NCI-H187 (cell line): ENCODE data around the gene CRLF2.
"Not testable (repeated sequence)": the region's sequence is repeated elsewhere in the genome, so short reads cannot be mapped to it uniquely, and the experiment has no call there.

ENCODE experiments used
- DNase-seq, 2 experiments: peaks; one replicate each; lab custom pipeline; 2025; lab: John Stamatoyannopoulos, UW

Gene CRLF2

DNA sequence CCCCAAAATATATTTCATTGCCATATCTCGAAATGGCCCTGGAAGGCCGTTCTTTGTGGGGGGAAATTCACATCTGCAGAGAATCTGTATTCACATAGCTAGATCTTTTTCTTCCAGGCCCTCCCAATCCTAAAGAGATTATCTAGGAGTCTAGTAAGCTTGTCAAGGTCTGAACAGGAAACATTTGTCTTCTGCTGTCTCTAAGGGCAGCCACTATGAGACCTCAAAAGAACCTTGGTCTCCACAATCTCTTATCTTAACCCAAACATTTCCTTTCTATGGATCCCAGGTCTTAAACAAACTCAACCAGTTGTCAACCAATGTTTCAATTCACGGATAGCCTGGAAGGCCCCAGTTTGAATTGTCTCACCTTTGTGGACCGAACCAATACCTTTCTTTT lies 45.0 kb downstream of the CRLF2 start:
- no peak for DNase-seq

DNA sequence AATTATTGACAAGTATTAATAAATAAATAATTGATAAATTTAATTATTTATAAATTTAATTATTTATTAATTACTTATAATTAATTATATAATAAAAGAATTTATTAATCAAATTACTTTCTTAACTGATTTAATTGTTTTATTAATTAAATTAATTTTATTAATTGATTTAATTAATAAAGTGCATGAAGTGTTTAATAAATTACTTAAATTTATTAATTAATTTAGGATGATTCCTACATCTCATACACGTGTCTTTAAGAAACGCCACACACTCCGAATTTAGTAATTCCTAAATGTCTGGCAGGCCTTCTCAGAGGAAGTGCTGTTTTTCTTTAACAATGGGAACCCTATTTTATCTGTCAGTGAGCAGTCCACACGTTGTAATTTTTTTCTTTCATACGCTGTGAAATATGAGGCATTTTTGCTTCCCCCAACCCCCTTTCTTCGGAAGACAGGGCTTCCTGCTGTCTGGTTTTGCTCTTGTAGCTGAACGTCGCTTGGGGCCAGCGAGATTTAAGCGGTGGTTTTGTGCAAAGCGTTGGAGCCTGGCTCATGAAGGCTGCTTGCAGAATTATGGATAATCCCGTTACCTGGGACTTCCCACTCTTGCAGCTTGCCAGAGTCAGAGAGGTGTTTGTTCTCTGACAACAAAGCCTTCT lies 46.8 kb downstream of the CRLF2 start:
- no peak for DNase-seq

DNA sequence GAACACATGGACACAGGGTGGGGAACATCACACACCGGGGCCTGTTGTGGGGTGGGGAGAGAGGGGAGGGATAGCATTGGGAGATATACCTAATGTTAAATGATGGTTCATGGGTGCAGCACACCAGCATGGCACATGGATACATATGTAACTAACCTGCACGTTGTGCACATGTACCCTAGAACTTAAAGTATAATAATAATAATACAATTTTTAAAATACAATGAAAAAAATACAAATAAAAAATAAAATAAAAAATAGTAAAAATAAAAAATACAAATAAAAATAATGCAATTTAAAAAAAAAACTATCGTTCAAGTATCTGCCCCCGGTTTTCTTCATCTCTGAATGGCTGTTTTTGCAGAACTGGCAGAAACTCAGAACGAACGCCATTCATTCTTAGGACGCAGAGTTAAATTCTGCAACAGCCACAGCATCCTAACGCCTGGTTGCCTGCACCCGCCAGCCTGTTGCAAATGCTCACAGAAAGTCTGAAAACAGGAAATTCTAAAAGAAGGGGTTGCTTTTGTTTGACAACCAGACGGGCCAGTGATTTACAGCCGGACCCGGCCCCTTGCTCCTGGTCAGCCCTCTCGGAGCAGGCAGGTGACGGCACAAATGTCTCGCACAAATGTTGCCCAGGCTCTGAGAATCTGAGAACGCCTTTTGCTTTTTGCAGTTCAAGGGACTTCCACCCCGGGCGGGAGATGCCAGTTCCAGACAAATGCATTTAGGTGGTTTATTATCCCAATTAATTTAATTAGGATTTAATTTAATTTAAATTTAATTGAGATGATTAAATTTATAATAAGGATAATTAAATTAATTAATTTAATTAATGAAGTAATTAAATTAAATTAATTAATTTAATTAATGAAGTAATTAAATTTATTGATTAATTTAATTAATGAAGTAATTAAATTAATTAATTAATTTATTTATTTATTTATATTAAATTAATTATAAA lies 47.8 kb downstream of the CRLF2 start:
- DNase-seq = no peak

DNA sequence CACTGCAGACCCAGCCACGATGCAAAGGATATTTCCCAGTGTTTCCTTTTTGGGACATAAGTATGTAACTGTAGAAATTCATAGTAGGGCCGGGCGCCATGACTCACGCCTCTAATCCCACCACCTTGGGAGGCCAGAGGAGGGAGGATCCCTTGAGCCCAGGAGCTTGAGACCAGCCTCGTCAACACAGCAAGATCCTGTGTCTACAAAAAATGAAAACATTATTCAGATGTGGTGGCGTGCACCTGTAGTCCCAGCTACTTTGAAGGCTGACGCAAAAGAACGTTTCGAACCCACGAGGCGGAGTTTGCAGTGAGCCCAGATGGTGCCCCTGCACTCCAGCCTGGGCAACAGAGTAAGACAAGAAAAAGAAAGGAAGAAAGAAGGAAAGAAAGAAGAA lies 49.2 kb downstream of the CRLF2 start:
- DNase-seq = no peak

DNA sequence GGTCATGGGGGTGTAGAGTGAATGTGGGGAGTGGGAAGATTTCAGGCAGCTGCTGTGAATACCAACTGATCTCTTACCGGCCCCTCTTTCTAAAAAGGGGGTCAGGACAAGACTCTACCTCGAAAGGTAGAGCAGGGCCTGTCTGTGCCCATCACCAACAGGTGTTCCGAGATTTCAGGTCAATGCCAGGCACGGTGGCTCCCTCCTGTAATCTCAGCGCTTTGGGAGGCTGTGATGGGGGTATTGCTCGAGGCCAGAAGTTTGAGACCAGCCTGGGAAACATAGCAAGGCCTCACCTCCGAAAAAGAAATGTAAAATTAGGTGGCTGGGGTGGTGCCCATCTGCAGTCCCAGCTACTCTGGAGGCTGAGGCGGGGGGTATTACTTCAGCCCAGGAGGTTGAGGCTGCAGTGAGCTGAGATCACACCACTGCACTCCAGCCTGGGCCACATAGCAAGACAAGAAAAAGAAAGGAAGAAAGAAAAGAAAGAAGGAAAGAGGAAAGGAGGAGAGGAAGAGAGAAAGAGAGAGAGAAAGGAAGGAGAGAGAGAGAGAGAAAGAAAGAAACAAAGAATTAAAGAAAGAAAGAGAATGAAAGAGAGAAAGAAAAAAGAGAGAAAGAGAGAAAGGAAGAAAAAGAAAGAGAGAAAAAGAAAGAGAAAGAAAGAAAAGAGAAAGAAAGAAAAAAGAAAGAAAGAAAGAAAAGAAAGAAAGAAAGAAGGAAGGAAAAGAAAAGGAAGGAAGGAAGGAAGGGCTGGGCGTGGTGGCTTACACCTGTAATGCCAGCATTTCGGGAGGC lies 50.1 kb downstream of the CRLF2 start:
- no peak for DNase-seq

DNA sequence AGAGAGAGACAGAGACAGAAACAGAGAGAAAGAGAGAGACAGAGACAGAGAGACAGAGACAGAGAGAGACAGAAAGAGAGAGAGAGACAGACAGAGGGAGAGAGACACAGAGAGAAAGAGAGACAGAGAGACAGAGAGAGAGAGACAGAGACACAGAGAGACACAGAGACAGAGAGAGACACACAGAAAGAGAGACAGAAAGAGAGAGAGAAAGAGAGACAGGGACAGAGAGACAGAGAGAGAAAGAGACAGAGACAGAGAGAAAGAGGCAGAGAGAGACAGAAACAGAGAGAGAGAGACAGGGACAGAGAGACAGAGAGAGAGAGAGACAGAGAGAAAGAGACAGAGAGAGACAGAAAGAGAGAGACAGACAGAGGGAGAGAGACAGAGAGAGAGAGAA lies 52.9 kb downstream of the CRLF2 start:
- DNase-seq = no peak

DNA sequence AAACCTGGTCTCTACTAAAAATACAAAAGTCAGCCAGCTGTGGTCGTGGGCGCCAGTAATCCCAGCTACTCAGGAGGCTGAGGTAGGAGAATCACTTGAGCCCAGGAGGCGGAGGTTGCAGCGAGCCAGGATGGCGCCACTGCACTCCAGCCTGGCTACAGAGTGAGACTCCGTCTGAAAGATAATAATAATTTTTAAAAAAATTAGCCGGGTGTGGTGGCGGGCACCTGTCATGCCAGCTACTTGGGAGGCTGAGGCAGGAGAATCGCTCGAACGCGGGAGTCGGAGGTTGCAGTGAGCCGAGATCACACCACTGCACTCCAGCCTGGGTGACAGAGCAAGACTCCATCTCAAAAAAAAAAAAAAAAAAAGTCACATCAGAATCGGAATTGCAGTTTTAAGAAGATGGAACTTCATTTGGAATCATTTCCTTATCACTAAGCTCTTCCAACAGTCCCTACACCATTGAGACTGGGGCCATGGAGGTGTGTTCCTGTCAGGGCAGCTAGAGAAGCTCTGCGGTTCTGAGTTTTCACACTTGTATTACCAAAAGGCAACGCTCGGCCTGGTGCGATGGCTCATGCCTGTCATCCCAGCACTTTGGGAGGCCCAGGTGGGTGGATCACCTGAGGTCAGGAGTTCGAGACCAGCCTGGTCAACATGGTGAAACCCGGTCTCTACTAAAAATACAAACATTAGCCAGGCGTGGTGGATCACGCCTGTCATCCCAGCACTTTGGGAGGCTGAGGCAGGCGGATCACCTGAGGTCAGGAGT lies 55.6 kb downstream of the CRLF2 start:
- not testable (repeated sequence) for DNase-seq

DNA sequence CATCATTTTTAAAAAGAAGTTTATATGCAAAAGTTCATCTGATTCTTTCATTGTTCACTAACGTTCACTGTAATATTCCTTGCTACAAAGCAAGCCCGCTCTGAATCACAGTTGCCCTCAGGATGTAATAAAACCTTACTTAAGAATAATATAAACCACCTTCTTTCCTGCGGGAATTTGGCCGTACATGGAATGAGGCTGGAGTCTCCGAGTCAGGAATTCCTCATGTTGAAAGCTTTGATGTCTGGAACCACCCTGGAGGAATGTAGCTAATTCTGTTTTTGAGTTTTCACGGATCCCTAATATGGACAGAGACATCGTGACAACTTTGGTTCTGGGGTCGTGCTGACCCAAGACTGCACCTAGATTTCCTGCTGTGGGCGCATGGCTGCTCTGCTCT lies 58.5 kb downstream of the CRLF2 start:
- DNase-seq = no peak

DNA sequence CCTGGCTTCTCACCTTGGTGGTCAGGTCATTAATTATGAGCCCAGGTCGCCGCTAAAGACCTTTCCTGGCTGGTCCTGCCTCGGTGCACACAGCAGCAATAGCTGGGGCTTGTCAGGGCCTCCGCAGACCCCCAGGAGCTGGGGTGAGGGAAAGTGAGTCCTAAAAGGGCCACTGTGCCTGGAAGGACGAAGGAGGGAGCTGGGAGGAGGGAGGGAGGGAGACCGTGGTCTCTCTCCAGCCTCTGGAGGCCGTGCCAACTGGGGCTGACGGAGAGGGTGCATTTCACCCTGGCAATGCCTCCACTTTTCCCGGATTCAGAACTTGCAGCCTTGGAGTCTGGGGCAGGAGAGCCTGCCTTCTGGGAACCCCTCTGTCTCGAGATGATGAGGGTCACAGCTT lies 60.4 kb downstream of the CRLF2 start:
- DNase-seq = no peak

DNA sequence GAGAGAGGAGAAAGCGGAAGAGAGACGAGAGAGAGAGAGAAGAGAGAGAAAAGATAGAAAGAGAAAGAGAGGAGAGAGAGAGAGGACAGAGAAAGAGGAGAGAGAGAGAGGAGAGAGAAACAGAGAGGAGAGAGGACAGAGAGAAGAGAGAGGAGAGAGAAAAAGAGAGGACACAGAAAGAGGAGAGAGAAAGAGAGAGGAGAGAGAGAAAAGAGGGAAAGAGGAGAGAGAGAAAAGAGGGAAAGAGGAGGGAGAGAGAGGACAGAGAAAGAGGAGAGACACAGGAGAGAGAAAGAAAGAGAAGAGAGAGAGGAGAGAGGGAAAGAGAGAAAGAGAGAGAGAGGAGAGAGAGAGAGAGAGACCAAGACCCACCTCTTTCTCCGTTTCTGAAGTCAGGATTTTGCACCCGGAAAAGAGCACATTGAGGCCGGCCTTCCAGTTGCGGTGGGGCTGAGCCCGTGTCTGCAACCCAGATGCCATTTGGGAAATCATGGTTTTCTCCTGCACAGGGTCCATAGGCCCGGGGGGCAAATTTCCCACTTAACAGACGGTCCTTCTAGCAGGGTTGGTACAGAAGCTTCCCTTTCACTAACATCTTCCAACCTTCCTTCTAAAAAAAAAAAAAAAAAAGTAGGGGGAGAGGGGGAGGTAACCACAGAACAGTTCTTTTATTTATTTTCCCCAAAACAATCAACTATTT lies 60.9 kb downstream of the CRLF2 start:
- DNase-seq = no peak

DNA sequence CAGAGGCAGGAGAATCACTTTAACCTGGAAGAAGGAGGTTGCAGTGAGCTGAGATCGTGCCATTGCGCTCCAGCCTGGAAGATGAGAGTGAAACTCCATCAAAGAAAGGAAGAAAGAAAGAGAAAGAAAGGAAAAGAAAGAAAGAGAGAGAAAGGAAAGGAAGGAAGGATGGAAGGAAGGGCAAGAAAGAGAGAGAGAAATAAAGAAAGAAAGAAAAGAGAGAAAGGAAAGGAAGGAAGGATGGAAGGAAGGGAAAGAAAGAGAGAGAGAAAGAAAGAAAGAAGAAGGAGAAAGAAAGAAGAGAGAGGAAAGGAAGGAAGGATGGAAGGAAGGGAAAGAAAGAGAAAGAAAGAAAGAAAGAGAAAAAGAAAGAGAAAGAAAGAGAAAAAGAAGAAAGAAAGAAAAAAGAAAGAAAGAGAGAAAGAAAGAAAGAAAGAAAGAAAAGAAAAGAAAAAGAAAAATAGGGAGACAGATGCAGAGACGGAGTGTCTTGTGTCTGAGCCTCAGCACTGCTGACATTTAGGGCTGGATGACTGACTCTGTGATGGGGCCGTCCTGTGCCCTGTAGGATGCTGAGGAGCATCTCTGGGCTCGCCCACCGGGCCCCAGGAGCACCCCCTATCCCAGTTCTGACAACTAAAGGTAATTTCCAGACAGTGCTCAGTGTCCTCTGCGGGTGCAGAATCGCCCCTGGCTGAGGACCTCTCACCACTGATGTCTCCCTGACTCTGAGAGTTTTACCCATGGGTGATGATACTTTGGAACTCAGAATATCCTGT lies 61.7 kb downstream of the CRLF2 start:
- DNase-seq = no peak

DNA sequence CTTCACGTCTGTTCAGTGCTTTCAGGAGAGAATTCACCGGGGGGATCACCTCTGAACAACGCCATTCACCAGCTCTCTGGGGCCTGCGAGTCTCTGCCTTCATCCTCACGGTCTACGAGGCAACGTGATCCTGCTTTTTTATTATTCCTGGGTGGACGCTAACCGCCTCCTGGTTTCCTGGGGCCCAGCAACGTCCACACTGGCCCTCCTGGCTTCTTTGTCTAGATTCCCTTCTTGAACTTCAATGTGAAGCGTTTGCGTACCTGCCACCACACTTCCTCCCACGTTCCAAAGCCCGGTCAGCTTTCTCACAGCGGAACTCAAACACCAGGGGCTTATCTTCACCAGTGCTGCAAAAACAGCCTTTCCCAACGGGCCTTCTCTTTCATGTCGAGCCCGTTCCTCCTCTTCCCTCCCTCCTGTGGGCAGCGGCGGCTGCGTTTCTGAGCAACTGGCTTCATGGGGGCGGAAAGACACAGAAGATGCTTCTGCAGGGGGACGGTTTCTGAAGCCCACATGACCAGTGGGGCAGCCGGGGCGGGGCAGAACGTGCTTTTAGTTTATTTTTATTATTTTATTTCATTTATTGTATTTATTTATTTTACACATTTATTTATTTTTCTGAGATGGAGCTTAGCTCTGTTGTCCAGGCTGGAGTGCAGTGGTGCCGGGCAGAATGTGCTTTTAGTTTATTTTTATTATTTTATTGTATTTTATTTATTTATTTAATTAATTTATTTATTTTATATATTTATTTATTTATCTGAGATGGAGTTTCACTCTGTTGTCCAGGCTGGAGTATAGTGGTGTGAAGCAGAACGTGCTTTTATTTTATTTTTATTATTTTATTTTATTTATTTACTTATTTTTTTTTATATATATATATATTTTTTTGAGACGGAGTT lies 64.6 kb downstream of the CRLF2 start:
- DNase-seq = no peak

DNA sequence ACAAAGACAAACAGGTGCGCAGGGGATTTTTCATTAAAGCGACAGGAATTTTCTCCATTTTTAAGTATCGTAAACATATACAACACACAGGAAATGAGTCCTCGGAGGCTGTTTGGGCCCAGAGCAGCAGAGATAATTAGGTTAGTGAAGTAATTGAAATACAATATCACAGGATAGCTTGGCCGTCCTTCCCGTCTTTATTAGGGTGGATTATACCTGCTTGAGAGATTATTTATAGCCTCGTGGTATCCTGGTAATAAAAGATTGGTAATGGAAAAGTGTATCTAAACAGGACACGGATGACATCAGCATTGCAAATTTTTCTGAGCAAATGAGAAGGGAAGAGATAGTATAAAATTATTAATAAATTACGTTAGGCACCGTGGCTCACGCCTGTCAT lies 68.2 kb downstream of the CRLF2 start:
- no peak for DNase-seq
